ENCODE measurements around the gene PLEKHN1.
"Not testable (repeated sequence)": the region's sequence is repeated elsewhere in the genome, so short reads cannot be mapped to it uniquely, and the experiment has no call there.

Gene PLEKHN1

GRCh38 chr1:984476-984814, 18.2 kb downstream of the PLEKHN1 start:
- no peak overlapping the region for H3K27ac ChIP-seq
- TF ChIP-seq CTCF (conservative IDR thresholded peaks at IDR 0.05) (no peak; the same call in 1 of the 2 replicates), ZFX (IDR thresholded peaks at IDR 0.05) (no peak)

DNA sequence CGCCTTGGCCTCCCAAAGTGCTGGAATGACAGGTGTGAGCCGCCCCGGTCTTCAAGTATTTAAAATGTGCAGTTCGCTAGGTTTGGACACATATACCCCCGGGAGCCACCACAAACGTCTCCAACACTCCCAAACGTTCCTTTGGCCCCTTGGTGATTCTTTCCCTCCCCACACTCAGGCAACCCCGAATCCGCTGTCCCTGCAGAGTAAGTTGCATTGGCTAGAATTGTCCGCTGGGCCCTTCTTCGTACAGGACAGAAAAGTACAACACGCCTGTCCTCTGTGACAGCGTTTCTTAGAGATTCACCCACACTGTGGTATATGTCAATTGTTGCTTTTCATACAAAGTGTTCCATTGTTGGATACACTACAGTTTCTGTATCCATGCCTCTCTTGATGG, 18.8 kb downstream of the PLEKHN1 start:
- no peak overlapping the region for H3K27ac ChIP-seq
- TF ChIP-seq CTCF (conservative IDR thresholded peaks at IDR 0.05) (no peak), ZFX (IDR thresholded peaks at IDR 0.05) (no peak)

DNA sequence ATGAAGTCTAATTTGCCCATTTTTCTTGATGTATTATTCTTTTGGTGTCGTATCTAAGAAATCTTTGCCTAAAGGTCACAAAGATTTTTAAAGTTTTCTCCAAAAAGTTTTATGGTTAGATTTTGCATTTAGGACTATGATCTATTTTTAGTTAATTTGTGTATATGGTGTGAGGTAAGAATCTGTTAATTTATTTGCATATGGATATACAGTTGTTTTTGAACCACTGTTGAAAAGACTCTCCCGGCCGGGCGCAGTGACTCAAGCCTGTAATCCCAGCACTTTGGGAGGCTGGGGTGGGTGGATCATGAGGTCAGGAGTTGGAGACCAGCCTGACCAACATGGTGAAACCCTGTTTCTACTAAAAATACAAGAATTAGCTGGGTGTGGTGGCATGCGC, 21.8 kb downstream of the PLEKHN1 start:
- H3K27ac ChIP-seq: not testable (repeated sequence)

DNA sequence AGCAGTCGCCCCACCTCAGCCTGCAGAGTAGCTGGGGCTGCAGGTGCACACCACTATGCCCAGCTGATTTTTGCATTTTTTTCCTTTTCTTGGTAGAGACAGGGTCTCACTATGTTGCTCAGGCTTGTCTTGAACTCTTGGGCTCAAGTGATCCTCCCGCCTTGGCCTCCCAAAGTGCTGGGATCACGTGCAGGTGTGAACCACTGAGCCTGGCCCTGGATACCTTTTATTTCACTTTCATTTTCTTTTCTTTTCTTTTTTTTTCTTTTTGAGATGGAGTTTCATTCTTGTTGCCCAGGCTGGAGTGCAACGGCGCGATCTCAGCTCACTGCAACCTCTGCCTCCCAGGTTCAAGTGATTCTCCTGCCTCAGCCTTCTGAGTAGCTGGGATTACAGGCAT, 25.0 kb downstream of the PLEKHN1 start:
- H3K27ac ChIP-seq: not testable (repeated sequence)

- TF ChIP-seq ZFX (IDR thresholded peaks at IDR 0.05) (no peak), CTCF (conservative IDR thresholded peaks at IDR 0.05) (no peak)
- H3K27ac ChIP-seq: no peak overlapping the region
These were observed 25.6 kb downstream of the PLEKHN1 start for GRCh38 chr1:991895-992294.

- no peak overlapping the region for H3K27ac ChIP-seq
- TF ChIP-seq ZFX (IDR thresholded peaks at IDR 0.05) (no peak), CTCF (conservative IDR thresholded peaks at IDR 0.05) (no peak)
These were observed 26.1 kb downstream of the PLEKHN1 start for GRCh38 chr1:992362-992761.

DNA sequence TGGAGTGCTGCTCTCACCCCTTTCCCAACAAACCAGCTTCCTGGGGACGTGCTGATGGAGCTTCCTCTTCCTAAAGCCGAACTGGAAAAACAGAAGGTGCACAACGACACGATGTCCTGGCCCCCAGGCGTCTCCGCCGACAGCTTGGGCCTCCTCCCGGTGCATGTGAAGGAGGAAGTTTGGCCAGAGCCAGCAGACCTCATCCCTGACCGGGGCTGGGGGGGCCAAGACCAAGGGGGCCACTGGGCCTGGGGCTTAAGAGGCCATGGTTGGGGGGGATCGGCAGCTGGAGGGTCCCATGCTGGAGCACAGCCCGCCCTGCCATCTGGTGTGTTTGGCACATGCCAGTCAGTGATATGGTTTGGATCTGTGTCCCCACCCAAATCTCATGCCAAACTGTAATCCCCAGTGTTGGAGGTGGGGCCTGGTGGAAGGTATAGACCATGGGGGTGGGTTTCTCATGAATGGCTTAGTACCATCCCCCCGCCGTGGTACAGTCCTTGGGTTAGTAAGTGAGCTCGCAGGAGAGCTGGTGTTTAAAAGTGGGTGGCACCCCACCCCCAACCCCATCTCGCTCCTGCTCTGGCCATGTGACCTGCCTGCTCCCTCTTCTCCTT, 27.2 kb downstream of the PLEKHN1 start:
- TF ChIP-seq CTCF (conservative IDR thresholded peaks at IDR 0.05): no peak
- no peak for TF ChIP-seq ZFX (IDR thresholded peaks at IDR 0.05)
- no peak overlapping the region for H3K27ac ChIP-seq

DNA sequence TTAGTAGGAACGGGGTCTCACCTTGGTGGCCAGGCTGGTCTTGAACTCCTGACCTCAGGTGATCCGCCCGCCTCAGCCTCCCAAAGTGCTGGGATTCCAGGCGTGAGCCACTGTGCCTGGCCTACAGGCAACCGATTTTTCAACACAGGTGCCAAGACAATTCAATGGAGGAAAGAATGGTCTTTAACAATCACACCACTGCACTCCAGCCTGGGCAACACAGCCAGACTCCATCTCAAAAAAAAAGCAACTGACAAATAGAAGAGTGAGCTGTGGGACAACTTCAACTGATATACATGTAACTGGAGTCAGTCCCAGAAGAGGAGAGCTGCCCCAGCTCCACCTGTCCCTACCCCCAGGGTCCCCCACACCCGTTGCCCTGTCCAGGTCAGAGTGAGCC, 28.3 kb downstream of the PLEKHN1 start:
- not testable (repeated sequence) for H3K27ac ChIP-seq

- TF ChIP-seq ZFX (IDR thresholded peaks at IDR 0.05) (no peak), CTCF (conservative IDR thresholded peaks at IDR 0.05) (no peak)
These were observed 29.7 kb downstream of the PLEKHN1 start for GRCh38 chr1:995665-996633.

More at GRCh38 chr1:995665-996633, 29.7 kb downstream of the PLEKHN1 start:
- no peak overlapping the region for H3K27ac ChIP-seq

Data from C4-2B (cell line).